GM10847 (cell line): Measurements from ENCODE around the gene TBC1D14.

Source experiments
- POLR2A ChIP-seq: IDR thresholded peaks from 2 replicates; pipeline ENCODE4 v1.6.1; 2011; ENCODE audit not compliant: insufficient read length; ENCODE audit errors: extremely low read depth

The TBC1D14 gene

DNA sequence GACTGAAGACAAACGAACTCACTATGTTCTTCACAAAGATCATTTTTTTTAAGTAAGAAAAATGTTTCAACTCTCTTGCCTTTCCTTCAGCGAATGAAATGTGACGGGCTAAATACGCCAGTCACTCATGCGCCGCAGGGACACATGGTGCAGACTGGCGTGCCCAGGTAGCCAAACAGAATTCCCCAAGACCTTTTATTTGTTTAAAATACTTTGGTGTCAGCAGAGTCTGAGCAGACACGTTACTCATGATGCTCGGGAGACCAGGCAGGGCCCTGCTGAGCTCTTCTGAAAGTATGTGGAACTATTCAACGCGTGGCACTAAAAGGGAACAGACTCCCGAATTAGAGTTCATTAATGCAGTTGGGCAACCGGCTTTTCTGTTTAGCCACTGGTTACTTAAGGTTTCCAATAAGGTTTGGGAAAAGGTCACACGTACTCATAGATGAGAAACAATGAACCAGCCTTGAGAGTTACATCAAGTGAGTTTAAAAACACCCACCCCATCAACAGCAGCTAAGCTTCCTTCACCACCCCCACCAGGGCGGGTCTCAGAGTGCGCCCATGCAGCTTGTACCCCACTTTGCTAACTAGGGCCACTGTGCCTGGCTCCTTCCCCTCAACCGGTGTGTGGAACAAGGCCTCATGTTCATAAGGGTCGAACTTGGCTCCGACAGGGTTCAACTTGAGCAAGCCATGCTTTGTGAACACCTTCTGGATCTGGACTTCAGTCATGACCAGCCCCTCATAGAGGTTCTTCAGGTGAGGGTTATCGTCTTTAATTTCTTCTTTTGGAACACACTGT, 150.9 kb downstream of the TBC1D14 start:
- TF ChIP-seq POLR2A = no peak

GRCh38 chr4:7061815-7062214, 152.2 kb downstream of the TBC1D14 start:
- TF ChIP-seq POLR2A = no peak

DNA sequence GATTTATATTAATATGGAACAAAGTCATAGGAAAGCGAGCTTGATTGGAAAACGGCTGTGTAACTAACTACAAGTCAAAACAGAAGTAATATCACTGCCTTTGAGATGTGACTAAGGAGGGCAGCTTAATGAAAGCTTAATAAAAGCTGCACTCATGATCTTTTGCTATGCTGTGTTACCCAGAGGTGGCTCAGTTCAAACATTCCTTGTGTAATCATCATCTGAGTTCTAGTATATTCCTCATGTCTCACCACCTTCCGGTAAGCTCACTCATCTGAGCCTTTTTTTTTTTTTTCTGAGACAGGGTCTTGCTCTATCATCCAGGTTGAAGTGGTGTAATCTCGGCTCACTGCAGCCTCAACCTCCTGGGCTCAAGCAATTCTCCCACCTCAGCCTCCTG, 153.2 kb downstream of the TBC1D14 start:
- no peak for TF ChIP-seq POLR2A

DNA sequence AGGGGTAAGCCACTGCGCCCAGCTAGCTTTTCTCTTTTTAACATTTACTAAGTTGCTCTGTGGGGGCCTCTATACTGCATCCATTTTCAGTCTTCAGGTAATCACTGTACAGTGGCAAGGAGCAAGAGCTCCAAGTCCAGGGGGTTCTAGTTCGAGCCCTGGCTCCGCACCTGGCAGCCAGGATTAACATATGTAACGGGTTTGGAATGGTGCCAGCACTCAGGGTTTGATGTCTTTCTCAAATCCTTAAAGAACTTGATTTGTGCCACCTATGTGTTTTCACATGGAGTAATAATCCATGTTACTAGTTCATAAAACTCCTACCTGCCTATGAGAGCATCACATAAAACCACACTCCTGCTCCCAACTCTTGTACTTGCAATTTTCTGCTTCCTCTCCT, 153.7 kb downstream of the TBC1D14 start:
- no peak for TF ChIP-seq POLR2A

DNA sequence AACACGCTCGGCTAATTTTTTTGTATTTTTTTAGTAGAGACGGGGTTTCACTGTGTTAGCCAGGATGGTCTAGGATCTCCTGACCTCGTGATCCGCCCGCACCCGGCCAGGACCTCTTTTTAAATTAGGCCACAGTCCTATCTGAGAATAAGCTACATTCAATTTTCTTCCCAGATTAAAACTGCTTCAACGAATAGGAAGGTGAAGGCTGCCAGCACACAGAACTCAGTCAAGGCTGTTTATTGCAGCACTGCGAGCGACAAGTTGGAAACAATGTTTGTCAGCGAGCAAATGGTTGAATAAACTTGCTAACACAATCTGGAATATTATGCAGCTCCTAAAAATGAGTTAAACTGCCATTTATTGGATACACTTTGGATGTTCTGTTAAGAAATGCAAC, 156.4 kb downstream of the TBC1D14 start:
- TF ChIP-seq POLR2A = no peak

DNA sequence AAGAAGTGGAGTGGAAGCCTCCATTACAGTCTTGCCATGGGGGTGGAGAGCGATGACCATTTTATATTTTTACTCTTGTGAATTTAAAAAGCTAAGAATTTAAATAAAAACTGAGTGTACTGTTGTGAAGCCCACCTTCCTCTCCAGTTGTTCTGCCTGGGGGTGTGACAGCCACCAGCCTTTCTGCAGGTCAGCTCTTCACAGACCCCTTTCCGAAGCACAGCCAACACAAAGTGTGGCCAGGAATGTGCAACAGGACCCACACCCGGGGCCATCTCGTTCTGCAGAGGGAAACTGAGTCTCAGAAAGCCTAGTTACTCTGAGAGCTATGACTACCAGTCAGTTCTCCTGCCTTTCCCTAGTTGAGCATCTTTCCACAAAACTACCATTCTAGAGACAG, 156.9 kb downstream of the TBC1D14 start:
- no peak for TF ChIP-seq POLR2A

GRCh38 chr4:7067126-7067451, 157.5 kb downstream of the TBC1D14 start:
- TF ChIP-seq POLR2A = no peak

DNA sequence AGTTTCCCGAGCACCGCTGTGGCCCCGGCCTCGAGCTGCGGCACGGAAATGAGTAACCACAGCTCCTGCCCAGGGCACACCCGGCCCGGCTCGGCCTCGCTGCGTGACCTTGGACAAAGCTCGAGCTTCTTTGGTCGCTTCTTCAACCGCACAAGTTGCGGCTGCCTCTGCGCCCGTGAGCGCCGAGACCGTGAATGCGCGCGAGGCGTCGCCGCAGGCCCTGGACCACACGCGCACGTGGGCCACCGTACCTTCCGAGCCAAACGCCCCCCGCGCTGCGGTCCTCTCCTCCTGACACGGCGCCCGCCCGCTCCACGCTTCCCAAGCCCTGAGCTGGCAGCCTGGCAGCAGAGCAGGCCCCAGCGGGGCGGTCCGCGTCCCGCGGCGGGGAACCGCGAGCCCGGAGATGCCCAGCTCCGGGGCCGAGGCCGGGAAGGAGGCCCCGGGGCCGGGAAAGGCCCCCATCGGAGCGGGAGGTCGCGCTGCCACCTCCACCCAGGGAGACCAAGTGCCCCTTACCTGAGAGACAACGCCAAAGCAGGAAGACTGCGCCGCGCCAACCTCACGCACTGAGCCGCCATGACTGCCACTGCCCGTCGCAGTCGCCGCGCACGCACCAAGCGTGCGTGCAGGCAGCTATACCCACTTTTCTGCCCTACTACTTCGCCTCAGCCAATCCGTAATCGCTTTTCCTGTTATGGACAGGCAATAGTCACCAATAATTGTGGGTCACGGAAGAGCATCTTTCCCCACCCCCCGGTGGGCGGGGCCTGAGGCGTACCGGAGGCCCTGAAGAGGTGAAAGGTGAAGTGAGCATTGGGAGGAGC, 158.0 kb downstream of the TBC1D14 start, which contains the start of gene GRPEL1:
Gene GRPEL1, minus strand, starts transcription at position 613 of the 827 bp plus-strand sequence. Its CDS starts 32 bp downstream, at position 581.
- peak; percentile 79 for TF ChIP-seq POLR2A

GRCh38 chr4:7068279-7068842, 158.7 kb downstream of the TBC1D14 start:
- TF ChIP-seq POLR2A = peak; percentile 68

DNA sequence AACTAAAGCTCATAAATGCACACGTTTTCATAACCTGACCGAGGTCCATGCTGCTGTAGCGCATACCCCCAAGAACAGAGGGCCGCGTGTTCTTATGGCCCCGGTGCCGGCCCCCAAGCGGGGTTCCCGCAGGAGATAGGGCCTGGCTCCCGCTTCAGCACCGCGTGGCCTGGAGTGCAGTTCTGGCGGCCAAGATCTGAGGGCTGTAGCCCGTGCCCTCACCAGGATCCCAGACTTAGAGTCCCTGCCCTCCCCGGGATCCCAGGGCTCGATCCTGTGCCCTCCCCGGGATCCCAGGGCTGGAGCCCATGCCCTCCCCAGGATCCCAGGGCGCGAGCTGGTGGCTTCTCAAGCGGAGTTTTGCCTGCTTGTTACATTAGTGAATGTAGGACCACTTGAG, 159.3 kb downstream of the TBC1D14 start:
- TF ChIP-seq POLR2A = no peak

DNA sequence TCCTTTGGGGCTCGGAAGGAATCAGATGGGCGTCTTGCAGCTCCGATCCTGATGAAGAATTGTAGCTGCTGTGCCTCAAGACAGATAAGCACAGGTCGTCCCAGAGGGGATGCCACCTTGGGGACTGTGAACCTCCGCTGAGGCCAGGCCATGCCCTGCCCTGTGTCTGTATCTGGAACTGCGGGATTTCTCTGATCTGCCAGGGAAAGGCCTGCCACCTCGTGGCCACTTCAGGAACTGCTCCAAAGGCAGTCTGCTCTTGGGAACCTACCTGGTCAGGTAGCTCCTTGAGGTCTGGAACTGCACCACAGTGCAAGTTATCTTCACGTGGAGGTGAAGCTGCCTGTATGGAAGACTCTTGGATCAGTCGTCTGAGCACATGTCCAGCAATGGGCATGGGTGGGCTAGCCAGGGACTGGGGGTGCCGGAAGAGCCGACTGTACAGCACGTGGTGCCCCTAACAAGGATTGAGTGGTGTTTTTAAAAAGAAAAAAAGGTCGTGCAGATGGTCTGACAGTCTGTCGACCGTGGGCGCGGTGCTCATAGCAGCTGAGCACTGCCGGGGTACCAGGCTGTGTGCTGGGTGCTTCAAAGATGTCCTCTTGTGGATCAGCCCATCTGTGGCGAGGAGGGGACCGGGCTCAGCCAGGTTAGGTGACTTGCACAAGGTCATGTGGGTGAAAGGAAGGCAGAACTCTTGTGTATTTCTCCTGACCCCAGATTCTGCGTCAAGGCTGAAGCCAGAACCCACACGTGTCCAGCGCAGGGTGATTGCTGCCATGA, 161.3 kb downstream of the TBC1D14 start:
- TF ChIP-seq POLR2A = no peak

- TF ChIP-seq POLR2A = no peak
Observed at GRCh38 chr4:7073059-7073458, 163.4 kb downstream of the TBC1D14 start.

- no peak for TF ChIP-seq POLR2A
Observed at GRCh38 chr4:7073526-7074390, 164.1 kb downstream of the TBC1D14 start.

GRCh38 chr4:7074426-7074825, 164.8 kb downstream of the TBC1D14 start:
- no peak for TF ChIP-seq POLR2A
